Upper lobe of left lung (tissue), 4 donors: ENCODE results near the gene ZIC1.

Experiments
- CTCF ChIP-seq, 6 experiments: fragments of 450-650 bp in 4 of 6; fragments of 200-600 bp in 2 of 6; sonication (generic) in 2 of 6; IDR thresholded peaks; one replicate each; pipeline ENCODE4 v1.5.1; 2016 to 2019; ENCODE audit warnings: antibody characterized with exemption in 6 of 6
- EP300 ChIP-seq, 4 donors: sonication (generic); formaldehyde crosslinking; IDR thresholded peaks; one replicate each; pipeline ENCODE4 v1.5.1; 2017; ENCODE audit warnings: antibody characterized with exemption in 4 of 4, control low read depth in 2 of 4
- POLR2A ChIP-seq, 4 donors: fragments of 450-650 bp; IDR thresholded peaks; one replicate each; pipeline ENCODE4 v1.5.1; 2016 to 2017; ENCODE audit warnings: antibody characterized with exemption in 4 of 4, mild to moderate bottlenecking in 2 of 4
- POLR2AphosphoS5 ChIP-seq, 2 donors: sonication (generic); formaldehyde crosslinking; IDR thresholded peaks; one replicate each; pipeline ENCODE4 v1.5.1; 2017; ENCODE audit warnings: antibody characterized with exemption in 2 of 2

GRCh38 chr3:147424581-147425387 lies 15.6 kb downstream of the ZIC1 start:
- no peak for TF ChIP-seq CTCF (IDR thresholded peaks at IDR 0.05)
- TF ChIP-seq POLR2A (IDR thresholded peaks at IDR 0.05) = no peak
- no peak for TF ChIP-seq EP300 (IDR thresholded peaks at IDR 0.05)
- no peak for TF ChIP-seq POLR2AphosphoS5 (IDR thresholded peaks at IDR 0.05)
